Measurements from ENCODE around the gene APOBEC3H. TPM values are rescaled to one million over a fixed set of nuclear protein-coding genes. Genes with fewer than 3 reads are reported as not detected.
"Not testable (repeated sequence)": the region's sequence is repeated elsewhere in the genome, so short reads cannot be mapped to it uniquely, and the experiment has no call there.

Gene APOBEC3H
- total RNA-seq, 2 experiments from 2014 or later = 75.5 to 84.9 TPM

DNA sequence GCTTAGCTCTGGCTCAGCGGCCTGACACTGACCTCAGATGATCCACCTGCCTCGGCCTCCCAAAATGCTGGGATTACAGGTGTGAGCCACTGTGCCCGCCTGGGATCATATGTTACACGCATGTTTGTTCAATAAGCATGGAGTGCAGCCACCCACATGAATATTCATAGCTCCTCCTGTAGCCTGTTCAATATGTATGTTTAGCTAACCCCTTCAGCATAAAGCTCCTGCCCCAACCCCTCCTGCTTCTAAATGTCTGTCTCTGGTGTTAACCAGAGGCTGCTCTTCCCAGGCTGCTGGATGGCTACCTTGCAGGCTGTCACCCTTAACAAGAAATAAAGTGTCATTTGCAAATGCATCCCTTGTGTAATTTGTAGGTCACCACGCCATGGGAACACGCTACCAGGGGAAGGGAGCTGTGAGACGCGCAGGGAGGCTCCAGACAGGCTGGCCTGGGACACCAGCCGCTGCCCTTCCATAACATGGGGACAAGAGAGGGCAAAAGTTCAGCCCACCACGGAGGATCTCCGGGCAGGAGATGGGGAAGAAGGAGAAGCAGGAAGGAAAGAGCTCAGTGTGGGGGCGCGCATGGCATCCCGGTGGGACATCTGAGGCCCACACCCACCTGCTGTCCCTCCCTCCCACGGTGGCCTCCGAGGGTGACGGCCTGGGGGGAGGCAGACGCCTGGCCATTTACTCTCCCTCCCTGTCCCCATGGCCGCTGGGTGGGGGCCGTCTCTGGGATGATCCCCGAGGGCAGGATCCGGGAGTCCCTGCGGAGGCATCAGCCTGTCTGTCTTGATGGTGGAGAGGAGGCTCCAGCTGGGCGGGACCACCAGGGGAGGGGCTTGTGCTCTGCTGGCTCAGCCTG lies 20.7 kb upstream of the APOBEC3H start:
- POLR2A ChIA-PET = interaction anchor here (1.6 to 2.5 kb wide), 3 partner anchors 13 to 35 kb away, joined by 3 to 14 read pairs (median 11); no protein-coding TSS in a partner anchor
- H3K9me3 Mint-ChIP-seq; H3K27me3 Mint-ChIP-seq; DNase-seq; ATAC-seq (ENCODE audit: low read depth): not testable (repeated sequence)
- Mint-ChIP-seq H3K4me1 (peaks cover 30% of the 10 kb centered on the region), H3K27ac (peak overlapping the region; percentile 83), H3K4me3 (peak overlapping the region; percentile 82), H3K36me3 (peaks cover 22% of the 10 kb centered on the region)

DNA sequence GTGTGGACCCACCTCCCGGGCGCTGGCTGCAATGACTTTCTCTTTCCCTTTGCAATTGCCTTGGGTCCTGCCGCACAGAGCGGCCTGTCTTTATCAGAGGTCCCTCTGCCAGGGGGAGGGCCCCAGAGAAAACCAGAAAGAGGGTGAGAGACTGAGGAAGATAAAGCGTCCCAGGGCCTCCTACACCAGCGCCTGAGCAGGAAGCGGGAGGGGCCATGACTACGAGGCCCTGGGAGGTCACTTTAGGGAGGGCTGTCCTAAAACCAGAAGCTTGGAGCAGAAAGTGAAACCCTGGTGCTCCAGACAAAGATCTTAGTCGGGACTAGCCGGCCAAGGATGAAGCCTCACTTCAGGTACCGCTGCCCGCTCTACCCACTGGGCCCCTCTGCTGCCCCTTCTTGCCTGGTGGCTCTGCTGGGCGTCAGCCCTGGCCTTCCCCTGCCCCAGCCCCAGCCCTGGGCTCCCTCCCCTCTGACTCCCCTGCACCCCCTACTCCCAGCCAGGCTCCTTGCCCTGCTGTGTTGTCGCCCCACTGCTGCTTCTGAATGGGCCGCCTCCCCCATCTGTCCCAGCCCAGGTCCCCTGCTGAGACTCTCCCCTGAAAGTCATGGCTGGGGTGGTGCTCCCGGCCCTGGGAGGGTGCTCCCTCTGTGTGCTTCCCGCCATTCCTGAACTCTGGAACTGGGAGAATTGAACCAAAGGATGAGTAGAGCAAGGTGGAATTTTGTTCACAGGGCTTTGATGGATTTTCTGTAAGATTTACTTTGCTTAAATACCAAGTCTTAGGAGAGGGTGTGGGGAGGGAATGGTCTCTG lies 19.8 kb upstream of the APOBEC3H start, which contains the start of gene APOBEC3G:
Gene APOBEC3G (plus strand): TSS at position 250 of the 815 bp plus-strand sequence. CDS start 87 bp downstream, at position 337.
- not testable (repeated sequence) for H3K27me3 Mint-ChIP-seq, H3K9me3 Mint-ChIP-seq
- POLR2A ChIA-PET = interaction anchor here (1.0 to 2.5 kb wide), 4 partner anchors 13 to 57 kb away, joined by 3 to 14 read pairs (median 7); no protein-coding TSS in a partner anchor
- Mint-ChIP-seq H3K4me1 (peaks cover 38% of the 10 kb centered on the region), H3K27ac (peak within 1 kb of the TSS; percentile 94), H3K4me3 (peak within 1 kb of the TSS; percentile 96), H3K36me3 (peaks cover 29% of the 10 kb centered on the region)
- DNase-seq = peak; percentile 68
- ATAC-seq (ENCODE audit: low read depth) = peak; percentile 99

DNA sequence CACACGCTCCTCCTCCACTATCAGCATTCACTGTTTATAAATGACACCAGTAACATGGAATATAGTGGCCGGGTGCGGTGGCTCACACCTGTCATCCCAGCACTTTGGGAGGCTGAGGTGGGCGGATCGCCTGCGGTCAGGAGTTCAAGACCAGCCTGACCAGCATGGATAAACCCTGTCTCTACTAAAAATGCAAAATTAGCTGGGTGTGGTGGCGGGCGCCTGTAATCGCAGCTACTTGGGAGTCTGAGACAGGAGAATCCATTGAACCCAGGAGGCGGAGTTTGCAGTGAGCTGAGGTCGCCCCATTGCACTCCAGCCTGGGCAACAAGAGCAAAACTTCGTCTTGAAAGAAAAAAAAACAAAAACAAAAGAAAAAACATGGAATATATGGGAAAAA lies 19.1 kb upstream of the APOBEC3H start:
- POLR2A ChIA-PET = interaction anchor here (1.0 to 2.5 kb wide), 3 partner anchors 12 to 58 kb away, joined by 3 to 14 read pairs (median 11); no protein-coding TSS in a partner anchor
- not testable (repeated sequence) for ATAC-seq (ENCODE audit: low read depth); DNase-seq; H3K9me3 Mint-ChIP-seq; H3K27me3 Mint-ChIP-seq
- Mint-ChIP-seq H3K4me3 (peak overlapping the region; percentile 96), H3K4me1 (peaks cover 40% of the 10 kb centered on the region), H3K36me3 (peaks cover 31% of the 10 kb centered on the region), H3K27ac (peak overlapping the region; percentile 94)

DNA sequence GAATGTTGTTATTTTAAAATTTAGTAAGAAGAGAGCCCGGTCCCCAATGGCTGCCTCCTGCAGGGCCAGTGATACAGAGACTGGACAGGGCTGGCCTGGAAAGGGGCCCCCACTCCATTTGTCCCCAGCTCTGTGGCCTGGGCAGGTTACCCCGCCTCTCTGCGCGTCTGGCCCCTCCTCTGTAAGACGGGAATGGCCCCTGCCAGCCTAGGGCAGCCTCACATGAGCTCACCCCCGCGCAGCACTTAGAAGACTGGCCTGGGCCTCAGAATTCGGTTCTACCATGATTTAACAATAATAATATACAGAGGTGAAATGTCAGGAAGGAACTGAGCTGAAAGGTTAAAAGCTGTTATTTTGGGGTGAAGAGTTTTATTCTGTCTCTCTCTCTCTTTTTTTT lies 18.7 kb upstream of the APOBEC3H start:
- peak overlapping the region; percentile 94 for H3K27ac Mint-ChIP-seq
- POLR2A ChIA-PET = interaction anchor here (0.6 to 2.5 kb wide), 4 partner anchors 11 to 58 kb away, joined by 3 to 14 read pairs (median 7); no protein-coding TSS in a partner anchor
- peaks cover 34% of the 10 kb centered on the region for H3K36me3 Mint-ChIP-seq
- H3K4me3 Mint-ChIP-seq = peak overlapping the region; percentile 96
- DNase-seq (no peak), ATAC-seq (ENCODE audit: low read depth) (no peak)
- H3K27me3 Mint-ChIP-seq = no peaks in the 10 kb centered on the region
- peaks cover 43% of the 10 kb centered on the region for H3K4me1 Mint-ChIP-seq
- H3K9me3 Mint-ChIP-seq = no peaks in the 10 kb centered on the region

DNA sequence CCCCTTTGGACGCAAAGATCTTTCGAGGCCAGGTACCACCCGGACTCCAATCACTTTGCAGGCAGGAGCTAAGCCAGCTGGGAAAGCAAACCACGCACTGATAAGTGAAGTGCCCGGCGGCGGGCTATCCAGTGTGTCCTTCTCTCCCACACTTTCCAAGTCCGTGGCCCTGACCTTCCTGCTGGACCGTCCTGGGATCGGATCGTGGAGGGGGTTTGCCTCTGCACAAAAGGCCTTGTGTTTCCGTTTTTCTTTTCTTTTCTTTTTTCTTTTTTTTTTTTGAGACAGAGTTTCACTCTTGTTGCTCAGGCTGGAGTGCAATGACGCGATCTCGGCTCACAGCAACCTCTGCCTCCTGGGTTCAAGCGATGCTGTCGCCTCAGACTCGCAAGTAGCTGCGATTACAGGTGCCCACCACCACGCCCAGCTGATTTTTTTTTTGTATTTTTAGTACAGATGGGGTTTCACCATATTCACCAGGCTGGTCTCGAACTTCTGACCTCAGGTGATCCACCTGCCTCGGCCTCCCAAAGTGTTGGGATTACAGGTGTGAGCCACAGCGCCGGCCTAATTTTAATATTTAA lies 17.9 kb upstream of the APOBEC3H start:
- peaks cover 34% of the 10 kb centered on the region for H3K36me3 Mint-ChIP-seq
- POLR2A ChIA-PET = interaction anchor here (0.6 to 2.5 kb wide), 2 partner anchors 11 to 43 kb away, joined by 3 to 14 read pairs; no protein-coding TSS in a partner anchor
- not testable (repeated sequence) for DNase-seq; H3K9me3 Mint-ChIP-seq; ATAC-seq (ENCODE audit: low read depth); H3K27me3 Mint-ChIP-seq
- peak overlapping the region; percentile 96 for H3K4me3 Mint-ChIP-seq
- peak overlapping the region; percentile 67 for H3K27ac Mint-ChIP-seq
- peaks cover 39% of the 10 kb centered on the region for H3K4me1 Mint-ChIP-seq

DNA sequence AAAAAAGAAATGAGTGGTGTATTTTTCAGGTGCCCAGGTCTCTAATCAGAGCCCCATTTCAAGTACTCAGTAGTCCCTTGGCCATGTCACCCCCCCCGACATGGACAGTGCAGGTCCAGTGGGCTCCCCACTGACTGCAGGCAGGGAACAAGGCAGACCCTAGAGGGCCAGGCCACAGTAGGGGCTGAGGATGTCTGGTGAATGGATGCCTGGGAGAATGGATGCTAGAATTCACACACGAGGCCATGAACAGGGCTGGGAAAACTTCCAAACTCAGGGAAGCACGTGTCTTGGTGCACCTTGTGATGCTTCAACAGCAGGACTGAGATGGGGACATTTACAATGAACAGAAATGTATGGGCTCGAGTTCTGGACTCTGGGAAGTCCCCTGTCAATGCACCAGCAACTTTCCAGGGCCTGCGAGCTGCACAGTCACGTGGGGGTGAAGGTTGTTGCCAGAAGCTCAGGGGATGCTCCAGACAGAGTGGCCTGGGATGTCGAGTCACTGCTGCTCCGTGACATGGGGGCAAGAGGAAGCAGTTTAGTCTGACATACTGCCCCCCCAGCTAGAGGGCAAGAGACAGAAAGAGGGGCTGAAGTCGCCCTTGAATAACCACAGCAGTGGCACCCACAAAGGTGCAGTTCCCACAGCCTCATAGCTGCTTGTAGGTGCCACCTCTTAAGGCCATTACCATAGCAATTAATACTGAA lies 16.8 kb upstream of the APOBEC3H start:
- H3K4me3 Mint-ChIP-seq = peak overlapping the region; percentile 54
- DNase-seq = no peak

DNA sequence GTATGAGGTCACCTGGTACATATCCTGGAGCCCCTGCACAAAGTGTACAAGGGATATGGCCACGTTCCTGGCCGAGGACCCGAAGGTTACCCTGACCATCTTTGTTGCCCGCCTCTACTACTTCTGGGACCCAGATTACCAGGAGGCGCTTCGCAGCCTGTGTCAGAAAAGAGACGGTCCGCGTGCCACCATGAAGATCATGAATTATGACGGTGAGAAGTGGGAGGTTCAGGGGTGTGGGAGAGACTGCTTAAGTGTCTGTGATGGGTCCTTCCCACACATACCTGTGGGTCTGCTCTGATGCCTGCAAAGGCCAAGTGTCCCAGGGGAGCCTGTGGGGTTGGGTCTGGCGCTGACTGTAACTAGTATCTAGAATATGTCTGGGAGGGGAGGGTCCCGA lies 16.0 kb upstream of the APOBEC3H start:
- POLR2A ChIA-PET = interaction anchor here (1.0 kb wide), 1 partner anchor 9 kb away, joined by 3 read pairs; no protein-coding TSS in a partner anchor
- DNase-seq (no peak), ATAC-seq (ENCODE audit: low read depth) (no peak)
- Mint-ChIP-seq H3K9me3 (no peaks in the 10 kb centered on the region), H3K27me3 (no peaks in the 10 kb centered on the region), H3K4me1 (peaks cover 42% of the 10 kb centered on the region), H3K27ac (peak overlapping the region; percentile 67), H3K4me3 (peak overlapping the region; percentile 54), H3K36me3 (peaks cover 44% of the 10 kb centered on the region)

More for the DNA sequence above, 16.8 kb upstream of the APOBEC3H start:
- POLR2A ChIA-PET = interaction anchor here (1.0 kb wide), 1 partner anchor 10 kb away, joined by 3 read pairs; no protein-coding TSS in a partner anchor
- no peak for ATAC-seq (ENCODE audit: low read depth)
- Mint-ChIP-seq H3K4me1 (peaks cover 41% of the 10 kb centered on the region), H3K36me3 (peaks cover 38% of the 10 kb centered on the region), H3K9me3 (no peaks in the 10 kb centered on the region), H3K27ac (peak overlapping the region; percentile 67), H3K27me3 (no peaks in the 10 kb centered on the region)

DNA sequence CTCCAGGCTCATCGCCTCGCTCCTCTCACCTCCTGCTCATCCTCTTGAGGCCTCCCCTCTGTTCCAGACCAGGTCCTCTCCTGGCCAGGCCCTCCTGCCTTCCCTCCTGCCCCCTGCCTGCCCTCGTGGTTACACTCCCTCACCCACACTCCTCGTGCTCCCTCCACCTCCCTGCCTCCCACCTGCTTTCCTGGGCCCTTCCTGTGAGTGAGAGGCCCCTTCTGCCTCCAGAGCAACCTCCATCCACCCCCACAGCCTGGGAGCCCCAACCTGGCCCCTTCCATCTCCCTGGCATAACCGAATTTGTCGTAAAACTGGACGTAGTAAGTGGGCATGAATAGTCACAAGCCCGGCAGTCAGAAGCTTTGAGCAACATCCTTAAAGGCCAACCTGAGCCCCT lies 15.4 kb upstream of the APOBEC3H start:
- H3K36me3 Mint-ChIP-seq = peaks cover 49% of the 10 kb centered on the region
- ATAC-seq (ENCODE audit: low read depth) = no peak
- peak overlapping the region; percentile 54 for H3K4me3 Mint-ChIP-seq
- H3K9me3 Mint-ChIP-seq = no peaks in the 10 kb centered on the region
- H3K27ac Mint-ChIP-seq = peak overlapping the region; percentile 65
- no peaks in the 10 kb centered on the region for H3K27me3 Mint-ChIP-seq
- POLR2A ChIA-PET = no interaction called here
- H3K4me1 Mint-ChIP-seq = peaks cover 43% of the 10 kb centered on the region
- no peak for DNase-seq

DNA sequence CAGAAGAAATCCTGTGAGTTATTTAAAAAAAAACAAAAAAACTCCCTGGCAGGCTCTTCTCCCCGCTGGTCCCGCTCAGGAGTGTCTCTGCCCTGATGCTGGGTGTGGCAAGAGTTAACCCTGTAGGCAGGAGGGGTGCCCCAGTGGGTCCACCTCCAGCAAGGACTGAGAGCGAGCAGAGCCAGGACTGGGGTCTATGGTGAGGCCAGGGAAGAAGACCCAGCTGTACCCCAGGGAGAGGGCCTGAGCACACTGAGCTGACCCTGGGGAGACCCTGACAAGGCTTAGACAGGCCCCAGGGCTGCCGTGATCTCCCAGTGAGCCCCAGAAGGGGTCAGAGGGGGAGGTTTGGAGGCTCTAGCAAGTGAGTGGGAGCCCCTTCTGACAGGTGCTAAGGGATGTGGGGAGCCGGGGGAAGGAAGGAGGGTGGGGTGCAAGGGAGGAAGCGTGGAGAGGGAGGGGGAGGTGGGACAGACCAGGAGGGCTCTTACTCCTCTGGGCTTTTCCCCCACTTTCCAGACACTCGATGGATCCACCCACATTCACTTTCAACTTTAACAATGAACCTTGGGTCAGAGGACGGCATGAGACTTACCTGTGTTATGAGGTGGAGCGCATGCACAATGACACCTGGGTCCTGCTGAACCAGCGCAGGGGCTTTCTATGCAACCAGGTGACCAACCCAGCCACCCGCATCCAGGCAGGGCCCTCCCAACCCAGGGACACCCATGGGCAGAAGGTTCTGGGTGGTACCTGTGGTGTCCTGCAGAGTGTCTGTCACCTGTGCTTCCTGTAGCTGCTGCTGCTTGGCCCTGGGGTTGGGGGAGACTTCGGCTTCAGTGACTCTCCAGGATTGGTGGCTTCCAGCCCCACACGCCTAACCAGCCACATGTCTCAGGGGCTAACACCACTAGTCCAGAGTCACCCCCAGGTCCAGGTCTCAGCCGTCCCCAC lies 13.6 kb upstream of the APOBEC3H start:
- H3K9me3 Mint-ChIP-seq = no peaks in the 10 kb centered on the region
- DNase-seq (no peak), ATAC-seq (ENCODE audit: low read depth) (no peak)
- peaks cover 57% of the 10 kb centered on the region for H3K4me1 Mint-ChIP-seq
- no peak overlapping the region for H3K4me3 Mint-ChIP-seq
- peaks cover 44% of the 10 kb centered on the region for H3K36me3 Mint-ChIP-seq
- no peaks in the 10 kb centered on the region for H3K27me3 Mint-ChIP-seq
- H3K27ac Mint-ChIP-seq = peak overlapping the region; percentile 80
- POLR2A ChIA-PET = no interaction called here

DNA sequence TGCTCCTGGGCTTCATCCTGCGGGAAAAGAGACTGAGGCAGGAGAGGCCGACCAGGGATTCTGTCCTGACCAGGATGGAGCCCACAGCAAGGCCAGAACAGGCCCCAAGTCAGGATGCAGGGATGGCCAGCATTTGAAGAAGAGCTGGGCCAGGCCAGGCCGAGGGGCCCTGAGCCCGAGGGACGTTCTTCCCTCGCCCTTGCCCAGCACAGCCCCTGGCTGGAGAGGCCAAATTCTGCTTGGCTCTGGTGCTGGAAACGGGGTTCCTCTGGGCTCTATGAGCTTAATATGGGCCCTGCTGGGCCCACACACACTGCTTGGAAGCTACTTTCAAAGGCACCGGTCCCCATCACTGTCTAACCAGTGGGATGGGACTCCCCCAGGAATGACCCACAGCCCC lies 12.4 kb upstream of the APOBEC3H start:
- Mint-ChIP-seq H3K36me3 (peaks cover 45% of the 10 kb centered on the region), H3K9me3 (no peaks in the 10 kb centered on the region), H3K4me3 (no peak overlapping the region), H3K27ac (peak overlapping the region; percentile 58), H3K27me3 (no peaks in the 10 kb centered on the region), H3K4me1 (peaks cover 68% of the 10 kb centered on the region)
- DNase-seq (no peak), ATAC-seq (ENCODE audit: low read depth) (no peak)
- POLR2A ChIA-PET = interaction anchor here (1.5 kb wide), 1 partner anchor 10 kb away, joined by 4 read pairs; no protein-coding TSS in a partner anchor

DNA sequence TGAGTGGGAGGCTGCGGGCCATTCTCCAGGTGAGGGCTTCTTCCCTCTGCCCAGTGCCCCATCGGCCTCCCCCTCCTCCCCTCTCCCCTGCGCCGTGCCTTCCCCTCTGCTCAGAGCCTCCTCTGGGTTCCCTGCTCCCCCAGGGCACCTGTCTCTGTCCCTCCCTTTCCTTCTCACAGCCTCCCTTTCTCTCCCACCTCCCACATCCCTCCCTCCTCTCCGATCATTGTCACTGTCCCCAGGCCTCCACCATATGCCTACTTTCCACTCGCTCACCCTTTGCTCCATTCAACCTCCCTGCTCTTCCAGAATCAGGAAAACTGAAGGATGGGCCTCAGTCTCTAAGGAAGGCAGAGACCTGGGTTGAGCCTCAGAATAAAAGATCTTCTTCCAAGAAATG lies 9.9 kb upstream of the APOBEC3H start:
- no peak for ATAC-seq (ENCODE audit: low read depth)
- Mint-ChIP-seq H3K27me3 (no peaks in the 10 kb centered on the region), H3K4me3 (peak overlapping the region; percentile 36), H3K27ac (peak overlapping the region; percentile 83), H3K36me3 (peaks cover 28% of the 10 kb centered on the region), H3K4me1 (peaks cover 72% of the 10 kb centered on the region), H3K9me3 (no peaks in the 10 kb centered on the region)
- no peak for DNase-seq
- POLR2A ChIA-PET = interaction anchor here (5.2 kb wide), 1 partner anchor 12 kb away, joined by 22 read pairs; no protein-coding TSS in a partner anchor

Measured in activated naive CD8-positive, alpha-beta T cell treated with anti-CD3 and anti-CD28 coated beads, Interleukin-2, amount 10 ng/mL, durations not matched to agents 7 days and 5 days (primary cell).